ENCODE results near the gene UBB.

GRCh38 chr17:16353317-16354174 is 27.3 kb upstream of the UBB start, which contains the start of gene CENPV:
- no peak for TF ChIP-seq CREB1 (CRISPR knock-in tag; IDR thresholded peaks at IDR 0.05; ENCODE audit: low read depth)
- peak in 1 of 2 experiments; percentile 32; a peak in 2 of 4 replicates for TF ChIP-seq CTCF (conservative IDR thresholded peaks at IDR 0.05; ENCODE audit: low read depth in 2 of 2)
- no peak for TF ChIP-seq NANOG (IDR thresholded peaks at IDR 0.05; ENCODE audit: borderline replicate concordance)

All from GM23338 (cell line).